ENCODE results near the gene SMPD3. TPM values are rescaled to one million over a fixed set of nuclear protein-coding genes. Genes with fewer than 3 reads are reported as not detected.

Gene SMPD3
- total and polyA plus RNA-seq, 8 donors = 0.83 to 5.5 (median 2.2) TPM

DNA sequence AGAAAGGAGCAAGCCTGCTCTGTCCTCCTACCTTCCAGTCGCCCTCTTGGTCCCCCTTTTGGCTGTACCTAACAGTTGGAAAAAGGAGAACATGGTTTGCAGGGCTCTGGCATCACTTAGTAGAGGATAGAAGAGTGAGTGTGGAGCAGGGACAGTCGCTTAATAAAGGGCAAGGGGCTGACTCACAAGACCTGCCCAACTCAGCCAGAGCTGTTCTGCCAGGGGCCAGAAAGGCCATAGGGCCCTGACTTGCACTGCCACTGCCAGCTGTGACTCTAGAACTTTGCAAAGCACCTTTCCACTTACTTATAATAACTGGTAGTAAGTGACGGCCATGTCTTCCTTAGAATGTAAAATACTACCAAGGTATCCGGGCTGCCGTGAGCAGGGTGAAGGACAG lies 124.0 kb downstream of the SMPD3 start:
- FAIRE-seq = no peak
- H3K27ac ChIP-seq = no peak overlapping the region
- no peaks in the 10 kb centered on the region for H3K4me1 ChIP-seq
- no peaks in the 10 kb centered on the region for H3K27me3 ChIP-seq
- 92 to 94% methylated on average over 5 of the region's 5 CpGs for WGBS, 2 donors
- TF ChIP-seq, protein P1, sequence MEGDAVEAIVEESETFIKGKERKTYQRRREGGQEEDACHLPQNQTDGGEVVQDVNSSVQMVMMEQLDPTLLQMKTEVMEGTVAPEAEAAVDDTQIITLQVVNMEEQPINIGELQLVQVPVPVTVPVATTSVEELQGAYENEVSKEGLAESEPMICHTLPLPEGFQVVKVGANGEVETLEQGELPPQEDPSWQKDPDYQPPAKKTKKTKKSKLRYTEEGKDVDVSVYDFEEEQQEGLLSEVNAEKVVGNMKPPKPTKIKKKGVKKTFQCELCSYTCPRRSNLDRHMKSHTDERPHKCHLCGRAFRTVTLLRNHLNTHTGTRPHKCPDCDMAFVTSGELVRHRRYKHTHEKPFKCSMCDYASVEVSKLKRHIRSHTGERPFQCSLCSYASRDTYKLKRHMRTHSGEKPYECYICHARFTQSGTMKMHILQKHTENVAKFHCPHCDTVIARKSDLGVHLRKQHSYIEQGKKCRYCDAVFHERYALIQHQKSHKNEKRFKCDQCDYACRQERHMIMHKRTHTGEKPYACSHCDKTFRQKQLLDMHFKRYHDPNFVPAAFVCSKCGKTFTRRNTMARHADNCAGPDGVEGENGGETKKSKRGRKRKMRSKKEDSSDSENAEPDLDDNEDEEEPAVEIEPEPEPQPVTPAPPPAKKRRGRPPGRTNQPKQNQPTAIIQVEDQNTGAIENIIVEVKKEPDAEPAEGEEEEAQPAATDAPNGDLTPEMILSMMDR (IDR thresholded peaks at IDR 0.05) = no peak
- intact Hi-C loops (cut with DNase I) = no loop called here
- ATAC-seq = no peak
- H3K36me3 ChIP-seq = peaks cover 0 to 9% (median 6%) of the 10 kb centered on the region in 3 donors
- no peak overlapping the region for H3K4me3 ChIP-seq
- no peak for DNase-seq
- H3K9me3 ChIP-seq = no peaks in the 10 kb centered on the region

DNA sequence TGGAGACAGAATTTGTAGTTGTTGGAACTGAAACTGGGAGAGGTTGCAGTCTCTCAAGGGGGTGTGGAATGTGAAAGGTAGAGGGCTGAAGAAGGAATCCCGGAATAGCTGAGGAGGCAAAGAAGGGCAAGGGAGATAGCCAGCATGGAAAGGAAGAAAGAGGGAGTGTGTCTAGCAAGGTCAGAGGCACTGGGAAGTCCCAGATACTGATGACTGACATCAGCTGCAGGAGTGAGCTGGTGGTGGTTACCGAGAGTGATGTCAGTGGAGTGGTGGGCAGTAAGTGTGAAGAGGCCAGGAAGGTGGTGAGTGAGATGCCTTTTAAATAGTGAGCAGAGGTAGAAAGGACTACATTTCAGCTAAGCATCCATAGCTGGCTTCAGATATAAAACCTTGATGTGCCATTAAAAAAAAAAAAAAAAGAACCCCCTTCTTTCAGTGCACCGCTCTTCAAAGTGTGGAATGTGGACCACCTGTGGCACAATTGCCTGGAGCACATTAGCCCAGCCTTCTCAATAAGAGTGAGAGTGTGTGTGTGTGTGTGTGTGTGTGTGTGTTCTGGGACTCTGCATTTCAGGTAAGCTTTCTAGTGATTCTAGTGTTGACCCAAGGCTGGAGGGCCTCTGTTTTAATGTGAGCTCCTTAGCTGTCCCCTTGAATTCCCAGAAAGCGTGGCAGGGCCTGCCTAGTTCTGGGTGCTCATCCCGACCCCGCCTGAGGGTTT lies 129.0 kb downstream of the SMPD3 start:
- 96 to 97% methylated on average over 6 of the region's 6 CpGs for WGBS, 2 donors
- Histone ChIP-seq H3K36me3 (peaks cover 0 to 10% (median under 1%) of the 10 kb centered on the region in 3 donors), H3K4me3 (no peak overlapping the region), H3K9me3 (no peaks in the 10 kb centered on the region), H3K27me3 (no peaks in the 10 kb centered on the region), H3K4me1 (no peaks in the 10 kb centered on the region), H3K27ac (no peak overlapping the region)
- TF ChIP-seq, protein P1 (IDR thresholded peaks at IDR 0.05) = no peak
- ATAC-seq (no peak), DNase-seq (no peak), FAIRE-seq (no peak)
- intact Hi-C loops (cut with DNase I) = no loop called here

DNA sequence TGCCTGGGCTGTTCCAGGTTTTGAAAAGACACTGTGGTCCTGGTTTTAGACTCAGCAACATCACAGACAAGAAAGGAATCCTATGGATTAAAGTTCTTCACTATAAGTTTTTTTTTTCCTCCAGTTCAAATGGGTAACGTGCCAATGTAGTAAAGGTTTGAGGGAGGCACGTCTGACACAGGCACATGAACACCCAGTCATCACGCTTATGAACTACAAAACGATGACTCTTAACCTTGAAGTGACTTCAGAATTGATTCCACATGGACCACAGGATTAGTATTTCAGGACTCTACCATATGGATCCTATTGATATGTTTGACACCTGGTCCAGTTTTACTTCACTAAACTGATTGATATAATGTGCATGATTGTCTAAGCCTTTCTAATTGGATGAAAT lies 135.2 kb downstream of the SMPD3 start:
- intact Hi-C loops (cut with DNase I) = no loop called here
- Histone ChIP-seq H3K36me3 (peaks cover 0 to 4% (median 0%) of the 10 kb centered on the region in 3 donors), H3K4me1 (peaks cover 0 to 15% (median 12%) of the 10 kb centered on the region in 3 donors), H3K4me3 (no peak overlapping the region), H3K27ac (no peak overlapping the region), H3K9me3 (no peaks in the 10 kb centered on the region), H3K27me3 (no peaks in the 10 kb centered on the region)
- DNase-seq (no peak), ATAC-seq (no peak), FAIRE-seq (no peak)
- WGBS, 2 donors = 81 to 83% methylated on average over 4 of the region's 4 CpGs
- TF ChIP-seq, protein P1 (IDR thresholded peaks at IDR 0.05) = no peak

DNA sequence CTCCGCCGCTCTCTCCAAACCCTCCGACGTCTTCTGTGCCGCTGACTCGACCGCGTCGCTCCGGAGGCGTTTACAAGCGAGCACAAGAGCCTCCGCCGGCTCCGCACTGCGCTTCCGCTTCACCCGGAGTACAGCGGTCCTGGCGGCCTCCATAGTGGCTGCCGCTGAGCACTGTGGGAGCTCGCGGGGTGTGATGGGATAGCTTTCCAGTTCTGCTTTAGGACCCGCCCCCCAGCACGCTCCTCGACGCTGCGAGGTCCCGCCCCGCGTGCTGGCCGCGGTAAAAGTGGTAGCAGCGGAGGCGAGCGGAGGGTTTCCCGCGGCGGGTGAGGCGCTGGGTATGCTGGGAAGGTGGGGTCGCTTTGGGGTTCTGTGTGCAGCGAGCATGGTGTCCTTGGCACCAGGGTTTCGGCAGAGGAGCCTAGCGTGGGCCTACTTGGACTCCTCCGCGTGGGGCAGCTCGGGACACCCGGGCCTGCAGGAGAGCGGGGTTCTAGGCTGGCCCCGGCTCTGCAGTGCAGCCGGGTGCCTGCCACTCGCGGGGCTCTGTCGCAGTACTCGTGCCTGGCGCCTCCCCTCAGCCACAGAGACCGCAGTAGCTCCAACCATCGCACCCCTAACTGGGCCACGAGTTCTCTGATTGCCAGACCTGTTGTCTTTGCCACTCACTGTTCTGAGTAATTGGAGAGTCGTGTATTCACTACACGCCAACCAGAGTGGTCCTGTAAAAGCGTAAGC lies 137.4 kb downstream of the SMPD3 start, which contains the start of the genes PRMT7 and SLC7A6OS:
PRMT7 (plus strand) TSS at position 246 of the 738 bp plus-strand sequence. CDS start 4,961 bp downstream, outside the sequence.
SLC7A6OS (minus strand) TSS at position 173 of the 738 bp plus-strand sequence; CDS start at position 153, 20 bp downstream.
- TF ChIP-seq, protein P1 (IDR thresholded peaks at IDR 0.05) = no peak
- intact Hi-C loops (cut with DNase I) = no loop called here
- H3K4me3 ChIP-seq = peak within 1 kb of the TSS; percentile 91 to 97 (median 92)
- no peak for FAIRE-seq
- ATAC-seq = peak; percentile 100
- no peaks in the 10 kb centered on the region for H3K27me3 ChIP-seq
- no peaks in the 10 kb centered on the region for H3K9me3 ChIP-seq
- peaks cover 0 to 15% (median 12%) of the 10 kb centered on the region in 3 donors for H3K4me1 ChIP-seq
- 0% methylated on average over 60 to 62 of the region's 62 CpGs for WGBS, 2 donors
- peak within 1 kb of the TSS; percentile 43 to 61 (median 56) for H3K27ac ChIP-seq
- peaks cover 0 to 7% (median 4%) of the 10 kb centered on the region in 3 donors for H3K36me3 ChIP-seq
- peak; percentile 85 to 94 (median 89) for DNase-seq
